ENCODE data around the gene LRRC14B.
A peak's percentile ranks its signal among the peaks of the same experiment; 100 is the strongest.

The LRRC14B gene

DNA sequence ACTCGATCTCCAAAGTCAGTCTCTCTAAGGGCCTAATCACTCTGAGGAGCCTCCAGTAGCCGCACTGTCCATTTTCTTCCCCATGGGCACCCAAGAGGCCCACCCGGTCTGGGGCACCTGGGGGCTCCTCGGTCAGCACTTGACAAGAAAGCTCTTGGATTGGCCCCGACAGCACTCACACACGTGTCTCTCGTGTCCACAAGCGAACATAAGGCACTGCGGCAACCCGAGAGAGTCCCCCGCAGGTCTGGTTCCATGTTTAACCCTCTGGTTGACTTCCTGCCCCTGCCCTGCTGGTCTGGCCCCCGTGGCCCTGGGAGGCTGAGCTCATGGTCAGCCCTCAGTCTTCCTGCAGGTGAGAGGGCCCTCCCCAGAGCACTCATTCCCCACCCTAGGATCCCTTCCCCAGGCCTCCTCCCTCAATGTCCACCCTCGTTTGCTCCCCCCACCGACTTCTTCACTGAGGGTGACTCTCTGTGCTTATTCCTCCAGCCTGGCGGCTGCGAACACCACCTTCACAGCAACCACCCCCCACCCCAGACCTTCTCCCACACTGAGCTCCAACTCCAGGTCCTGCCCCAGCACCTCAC lies 16.3 kb upstream of the LRRC14B start:
- no peak for DNase-seq (ENCODE audit: low read depth)

DNA sequence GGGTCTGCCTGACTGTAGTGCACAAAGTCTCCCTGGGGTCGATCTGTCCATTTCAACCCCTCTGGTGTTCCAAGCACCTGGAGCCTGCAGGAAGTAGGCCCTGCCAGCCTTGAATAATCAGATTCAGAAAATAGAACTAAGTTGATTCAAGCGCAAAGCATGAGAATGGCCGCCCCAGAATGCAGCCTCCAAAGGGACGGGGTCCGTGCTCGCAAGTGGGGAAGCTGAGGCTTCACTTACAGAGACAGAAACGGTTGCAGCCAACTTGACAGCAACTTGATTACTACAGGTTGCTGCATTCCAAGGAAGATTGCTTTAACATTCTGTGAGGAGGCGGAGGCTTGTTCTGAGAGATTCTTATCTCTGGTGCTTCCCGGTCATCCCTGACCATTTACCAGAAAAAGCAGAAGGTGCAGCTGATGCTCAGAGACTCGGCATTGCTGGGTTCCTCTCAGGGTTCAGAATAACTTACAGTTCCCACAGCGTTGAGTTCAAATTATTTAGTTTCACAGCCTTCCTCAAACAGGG lies 14.9 kb upstream of the LRRC14B start:
- no peak for DNase-seq (ENCODE audit: low read depth)

DNA sequence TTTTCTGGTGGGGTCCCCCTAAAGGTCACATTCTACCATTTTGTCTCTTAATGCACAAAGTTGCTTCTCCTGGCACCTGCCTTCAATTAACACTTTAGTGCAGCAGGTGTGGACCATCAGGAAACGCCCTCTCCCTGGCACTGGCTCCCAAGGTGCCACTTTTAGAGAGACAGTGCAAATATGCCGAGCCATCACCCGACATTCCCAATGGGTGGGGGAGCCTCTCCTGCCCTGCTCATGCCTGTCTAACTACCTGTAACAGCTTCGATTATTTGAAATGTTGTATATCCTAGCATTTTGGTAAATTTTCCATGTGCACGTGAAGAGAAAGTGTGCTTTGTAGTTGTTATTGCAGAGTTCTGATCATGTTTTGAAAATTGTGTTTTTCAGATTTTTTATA lies 13.2 kb upstream of the LRRC14B start:
- no peak for DNase-seq (ENCODE audit: low read depth)

DNA sequence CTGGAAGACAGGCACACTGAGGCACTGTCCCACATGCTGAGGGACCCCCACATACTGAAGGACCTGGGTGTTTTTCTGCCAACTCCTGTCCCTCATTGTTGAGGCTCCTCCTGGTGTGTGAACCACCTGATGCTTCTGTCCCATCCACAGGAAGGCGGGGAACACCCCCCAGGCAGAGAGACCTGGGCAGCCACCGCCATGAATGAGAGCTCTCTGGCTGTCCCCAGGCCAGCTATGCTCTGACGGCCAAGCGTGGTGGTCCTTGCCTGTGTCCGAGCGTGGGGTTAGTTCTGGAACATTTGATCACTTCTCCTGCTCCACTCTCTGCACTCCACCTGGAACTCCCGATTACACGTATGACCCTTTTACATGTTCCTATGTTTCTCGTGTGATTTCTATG lies 11.9 kb upstream of the LRRC14B start:
- DNase-seq (ENCODE audit: low read depth), result no peak

DNA sequence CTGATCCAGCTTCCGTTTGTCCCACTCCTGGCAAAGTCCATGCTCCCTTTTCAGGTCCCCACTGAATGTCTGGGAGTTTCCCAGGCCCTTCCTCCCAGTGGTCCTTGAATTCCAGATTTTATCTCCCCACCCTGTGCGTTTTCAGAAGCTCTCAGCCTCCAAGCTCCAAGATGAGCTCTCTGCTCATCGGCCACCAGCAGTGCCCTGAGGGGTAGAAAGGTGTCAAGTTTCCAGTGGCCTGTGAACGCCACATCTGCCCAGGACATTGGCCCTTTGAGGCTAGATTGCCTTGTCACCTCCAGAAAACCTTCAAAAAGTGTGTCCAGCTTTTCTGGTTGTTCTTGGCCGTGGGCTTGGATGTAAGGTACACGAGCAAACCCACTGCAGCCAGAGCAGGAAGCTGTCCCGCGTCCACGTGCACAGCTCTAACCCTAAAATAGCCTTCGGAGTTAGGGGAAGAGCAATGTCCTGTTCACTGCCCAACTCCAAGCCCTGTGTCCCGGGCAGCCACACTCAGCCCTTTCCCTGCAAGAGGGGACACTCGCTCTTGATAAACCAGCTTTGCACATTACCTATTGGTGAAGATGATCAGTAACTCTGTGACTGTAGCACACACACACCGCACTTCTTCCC lies 10.9 kb upstream of the LRRC14B start:
- no peak for DNase-seq (ENCODE audit: low read depth)

DNA sequence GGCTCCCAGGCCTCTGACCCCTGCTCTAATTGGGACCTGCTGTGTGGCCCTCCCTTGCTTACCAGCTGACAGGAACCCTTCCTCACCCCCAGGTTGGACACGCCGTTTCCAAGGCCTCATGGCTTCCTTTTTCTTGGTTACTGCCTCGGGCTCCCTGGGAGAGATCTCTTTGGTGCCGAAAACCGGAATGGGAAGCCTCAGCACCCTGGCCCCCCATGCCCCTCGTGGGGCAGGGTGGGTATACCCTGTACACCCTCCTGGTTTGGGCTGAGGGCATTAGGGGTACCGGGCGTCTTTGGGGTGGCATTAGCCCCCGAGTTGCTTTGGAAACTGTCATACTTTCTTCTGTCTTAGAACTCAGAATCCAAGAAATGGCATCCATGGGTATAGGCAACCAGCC lies 10.1 kb upstream of the LRRC14B start:
- DNase-seq (ENCODE audit: low read depth), result no peak

DNA sequence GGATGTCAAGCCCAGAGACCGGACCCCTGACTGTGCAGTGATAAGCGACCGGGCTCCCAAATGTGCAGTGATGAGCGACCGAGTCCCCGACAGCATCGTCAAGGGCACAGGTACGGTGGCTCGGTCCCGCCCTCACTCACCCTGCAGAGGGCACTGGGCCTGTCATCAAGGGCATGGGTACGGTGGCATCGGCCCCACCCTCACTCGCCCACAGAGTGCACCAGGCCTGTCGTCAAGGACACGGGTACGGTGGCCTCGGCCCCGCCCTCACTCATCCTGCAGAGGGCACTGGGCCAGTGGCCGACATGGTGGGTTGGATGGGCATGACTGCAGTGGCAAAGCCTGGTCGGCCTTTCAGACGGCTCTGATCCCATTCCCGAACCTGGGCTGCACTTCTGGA lies 9.7 kb upstream of the LRRC14B start:
- DNase-seq (ENCODE audit: low read depth), result no peak

DNA sequence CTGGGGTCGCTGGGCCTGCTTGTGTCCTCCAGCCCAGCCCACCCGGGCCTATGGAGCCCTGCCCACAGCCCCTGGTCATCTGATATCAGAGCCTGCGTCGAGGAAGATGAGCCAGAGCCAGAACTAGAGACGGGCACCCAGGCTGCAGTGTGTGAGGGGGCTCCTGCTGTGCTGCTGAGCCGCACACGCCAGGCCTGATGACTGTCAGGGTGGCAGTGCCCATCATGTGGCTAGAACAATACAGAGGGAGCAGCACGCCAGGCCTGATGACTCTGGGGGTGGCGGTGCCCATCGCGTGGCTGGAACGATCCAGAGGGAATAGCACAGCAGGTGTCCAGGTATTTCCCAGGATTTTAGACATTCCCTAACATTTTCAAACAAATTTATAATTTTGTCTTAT lies 9.2 kb upstream of the LRRC14B start:
- no peak for DNase-seq (ENCODE audit: low read depth)

DNA sequence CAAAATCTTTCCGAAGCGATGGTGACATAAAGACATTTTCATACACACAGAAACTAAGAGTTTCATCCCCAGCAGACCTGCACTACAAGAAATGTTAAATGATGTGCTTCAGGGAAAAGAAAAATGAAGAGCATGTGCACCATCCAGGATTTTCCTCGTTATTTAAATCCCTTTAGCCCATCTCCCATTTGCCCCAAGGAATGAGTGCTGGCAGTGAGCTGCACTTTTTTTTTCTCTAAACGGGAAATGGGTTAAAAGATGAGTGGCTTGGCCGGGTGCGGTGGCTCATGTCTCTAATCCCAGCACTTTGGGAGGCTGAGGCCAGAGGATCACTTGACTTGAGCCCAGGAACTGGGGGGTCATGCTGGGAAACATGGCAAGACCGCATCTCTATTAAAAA lies 6.8 kb upstream of the LRRC14B start:
- no peak for DNase-seq (ENCODE audit: low read depth)

DNA sequence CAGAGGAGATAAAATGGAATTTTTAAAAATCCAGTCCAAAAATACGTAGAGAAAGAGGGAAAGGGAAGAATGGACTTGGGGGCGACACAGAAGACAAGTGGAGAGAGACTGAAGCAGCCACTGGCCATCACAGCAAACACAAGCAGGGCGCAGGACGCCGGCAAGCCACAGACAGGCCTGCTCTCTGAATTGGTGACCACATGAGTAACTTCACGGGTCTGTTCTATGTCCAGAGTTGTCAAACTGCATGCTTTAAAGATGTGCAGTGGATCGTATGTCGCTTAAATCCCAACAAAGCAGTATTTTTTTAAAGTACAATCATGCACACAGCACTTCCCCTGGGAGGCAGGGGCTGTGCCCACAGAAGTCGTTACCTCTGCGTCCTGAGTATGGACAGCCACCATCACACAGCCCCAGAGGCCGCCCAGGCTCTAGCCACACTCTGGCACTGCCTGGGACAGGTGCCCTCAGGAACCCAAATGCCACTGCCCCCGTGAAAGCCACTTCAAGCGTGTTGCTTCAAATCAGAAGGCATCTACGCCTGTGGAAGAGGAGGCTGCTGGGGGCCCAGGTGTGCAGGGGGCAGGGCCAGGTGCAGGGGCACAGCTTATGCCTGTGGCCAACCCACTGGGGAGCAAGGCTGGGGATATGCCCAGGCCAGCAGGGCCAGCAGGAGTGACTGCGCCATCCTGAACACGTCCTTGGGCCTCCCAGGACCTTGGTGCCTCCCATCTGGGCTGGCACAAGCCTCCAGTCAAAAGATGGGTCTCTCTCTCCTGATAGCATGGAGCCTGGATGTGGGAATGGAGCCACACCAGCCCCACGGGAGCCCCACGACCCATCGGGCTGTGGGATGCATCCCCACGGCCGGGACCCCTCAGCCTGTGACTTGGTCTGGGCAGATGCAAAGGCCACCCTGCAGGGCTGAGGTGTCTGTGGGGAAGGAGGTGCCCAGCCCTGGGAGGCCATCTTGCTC lies 5.9 kb upstream of the LRRC14B start:
- no peak for DNase-seq (ENCODE audit: low read depth)

DNA sequence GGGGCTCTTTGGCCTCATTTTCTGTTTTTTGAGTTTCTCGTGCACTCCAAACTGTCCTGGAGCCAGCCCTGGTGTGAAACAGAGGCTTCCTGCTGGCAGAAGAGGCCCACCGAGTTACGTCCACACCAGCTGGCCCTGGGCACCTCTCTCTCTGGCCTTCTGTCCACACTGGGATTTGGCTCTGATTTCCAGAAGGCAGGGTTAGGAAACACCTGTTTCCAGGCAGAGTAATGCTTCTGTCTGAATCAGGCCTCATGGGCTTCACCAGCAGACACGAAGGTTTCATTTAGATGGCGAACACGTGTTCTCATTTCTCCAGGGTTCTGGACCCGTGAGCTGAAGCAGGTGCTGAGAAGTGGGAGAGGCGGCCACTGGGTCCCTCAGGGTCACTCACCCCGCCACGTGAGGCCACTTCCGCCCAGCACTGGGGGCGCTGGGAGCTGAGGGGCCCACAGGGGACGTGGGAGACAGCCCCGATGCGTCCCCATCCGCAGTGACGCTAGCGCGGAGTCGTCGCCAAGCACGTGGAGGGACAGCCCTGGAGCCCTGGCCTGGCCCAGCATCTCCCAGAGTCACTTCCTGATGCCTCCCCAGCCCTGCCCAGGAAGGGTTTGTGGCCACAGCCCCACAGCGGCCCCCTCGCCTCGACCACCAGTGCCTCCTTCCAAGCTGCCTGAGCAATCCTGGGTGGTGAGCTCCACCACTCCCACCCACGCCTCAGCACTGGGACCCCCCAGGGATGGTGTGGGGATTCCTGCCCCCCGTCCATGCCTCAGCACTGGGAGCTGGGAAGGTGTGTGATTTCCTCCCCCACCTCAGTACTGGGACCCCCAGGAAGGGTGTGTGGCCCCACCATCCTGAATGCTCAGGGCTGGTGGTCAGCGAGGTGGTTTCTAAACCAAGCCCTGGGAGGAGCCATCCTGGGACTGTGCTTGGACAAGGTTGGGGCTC lies 4.9 kb upstream of the LRRC14B start:
- DNase-seq (ENCODE audit: low read depth), result no peak

DNA sequence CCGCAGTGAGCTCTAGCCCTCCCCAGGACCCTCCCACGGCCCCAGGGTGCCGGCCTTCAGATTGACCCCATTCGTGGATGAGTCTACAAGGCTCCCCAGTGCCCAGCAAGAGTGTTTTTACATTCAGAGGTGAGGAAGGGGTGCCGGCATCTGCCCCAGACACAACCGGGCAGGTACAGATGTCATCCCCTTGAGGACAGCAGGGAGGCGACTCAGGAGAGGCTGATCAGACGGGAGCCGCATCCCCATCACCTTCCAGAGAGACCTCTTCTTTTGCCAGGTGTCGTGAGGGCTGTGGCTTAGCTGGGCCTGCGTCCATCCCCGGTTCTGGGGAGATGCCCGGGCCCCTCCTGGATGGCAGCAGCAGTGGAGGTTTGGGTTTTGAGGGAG lies 4.3 kb upstream of the LRRC14B start:
- no peak for DNase-seq (ENCODE audit: low read depth)

DNA sequence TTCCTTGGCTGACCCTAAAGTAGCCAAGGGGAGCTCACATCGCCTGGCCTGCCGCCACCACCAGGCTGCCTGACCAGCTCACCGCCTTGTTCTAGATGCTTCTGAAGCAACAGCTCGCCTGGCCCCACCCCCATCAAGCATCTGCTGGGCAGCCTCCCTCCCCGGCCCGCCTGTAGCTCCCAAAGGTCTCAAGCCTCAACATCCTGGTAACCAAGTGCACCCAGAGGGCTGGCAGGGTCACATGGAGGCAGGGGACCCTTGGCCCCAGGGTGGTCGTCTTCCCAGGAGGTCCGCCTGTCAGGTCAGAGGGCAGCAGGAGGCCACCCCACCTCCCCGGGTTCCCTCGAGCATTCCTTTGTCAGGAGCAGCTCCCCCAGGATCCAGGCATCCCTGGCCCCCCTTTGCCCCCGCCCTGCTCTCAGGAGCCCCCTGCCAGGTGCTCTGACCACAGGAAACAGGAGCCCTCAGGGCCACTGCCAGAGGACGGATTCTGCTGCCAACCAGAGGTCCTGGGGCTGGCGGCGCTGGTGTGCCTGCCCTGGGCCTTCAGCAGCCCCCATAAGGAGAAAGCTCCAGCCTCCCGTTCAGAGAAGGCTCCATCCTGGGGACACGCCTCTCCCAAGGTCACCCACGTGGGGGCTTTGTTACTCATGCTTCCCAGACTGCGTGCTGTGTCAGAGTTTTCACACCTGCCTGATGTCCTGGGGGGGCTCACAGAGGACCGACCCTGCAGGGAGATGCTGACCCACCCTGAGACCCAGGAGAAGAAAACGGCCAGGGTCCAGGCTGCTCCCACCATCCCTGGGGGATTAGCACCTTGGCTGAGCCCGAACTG lies 3.5 kb upstream of the LRRC14B start:
- no peak for DNase-seq (ENCODE audit: low read depth)

DNA sequence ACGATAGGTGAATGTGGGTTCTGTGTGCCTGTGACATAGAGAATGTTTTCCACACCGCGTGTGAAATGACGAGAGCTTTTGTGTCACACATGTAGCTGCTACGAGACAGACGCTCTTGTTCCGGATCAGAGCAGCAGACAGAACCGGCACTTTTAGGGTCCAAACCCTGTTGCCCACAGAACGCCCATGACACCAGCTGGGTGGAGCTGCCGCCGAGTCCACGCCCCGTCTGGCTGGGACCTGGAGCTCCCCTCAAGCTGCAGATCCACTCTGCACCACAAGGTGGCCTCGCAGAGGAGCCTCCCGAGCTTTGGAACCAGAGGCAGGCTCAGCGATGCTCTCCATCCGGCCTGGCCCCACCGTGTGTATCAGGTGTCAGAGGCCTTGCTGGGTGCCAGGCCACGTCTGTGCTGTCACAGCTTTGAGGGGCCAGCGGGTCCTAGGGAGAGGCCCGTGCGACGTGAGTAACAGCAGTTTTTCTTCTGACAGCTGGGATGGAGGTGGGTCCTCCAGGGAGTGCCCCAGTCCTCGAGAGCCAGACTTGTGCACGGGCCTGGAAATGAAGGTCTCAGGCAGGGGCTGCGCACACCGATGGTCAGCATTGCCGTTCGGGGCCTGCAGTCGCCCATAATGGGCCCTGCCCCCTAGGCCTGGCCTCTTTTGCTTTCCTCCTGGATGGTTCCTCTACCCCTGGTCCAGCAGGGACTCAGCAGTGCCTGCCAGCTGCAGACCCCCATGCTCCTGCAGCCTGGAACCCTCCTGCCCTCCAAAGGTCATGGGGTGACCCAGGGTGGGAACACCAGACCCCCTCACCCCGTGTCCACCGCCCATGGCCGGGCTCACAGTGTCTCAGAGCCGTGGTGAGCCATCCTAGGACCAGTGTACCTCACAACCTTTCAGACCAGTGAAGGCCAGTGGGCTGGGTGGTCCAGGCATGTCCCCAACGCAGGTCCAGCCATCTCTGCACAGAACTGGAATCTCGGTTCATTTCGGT lies 2.5 kb upstream of the LRRC14B start:
- DNase-seq (ENCODE audit: low read depth), result peak; percentile 77

DNA sequence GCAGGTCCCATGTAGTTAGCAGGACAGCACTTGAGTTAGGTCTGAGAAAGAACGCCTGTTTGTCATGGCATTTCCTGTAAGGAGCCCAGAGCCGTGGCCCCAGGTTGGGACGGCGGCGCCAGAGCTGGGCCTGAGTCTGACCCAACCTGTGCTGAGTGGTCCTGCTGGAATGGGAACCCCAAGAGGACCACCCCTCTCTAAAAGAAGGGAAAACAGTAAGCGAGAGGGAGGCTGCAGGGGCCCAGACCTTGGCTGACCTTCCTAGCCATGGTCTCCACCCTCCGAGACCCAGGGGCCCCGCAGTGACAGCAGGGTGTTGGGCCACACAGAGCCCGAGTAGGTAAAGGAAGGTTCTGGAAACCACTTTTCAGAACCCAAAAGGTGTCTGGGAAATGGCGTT lies 1.8 kb upstream of the LRRC14B start:
- no peak for DNase-seq (ENCODE audit: low read depth)

DNA sequence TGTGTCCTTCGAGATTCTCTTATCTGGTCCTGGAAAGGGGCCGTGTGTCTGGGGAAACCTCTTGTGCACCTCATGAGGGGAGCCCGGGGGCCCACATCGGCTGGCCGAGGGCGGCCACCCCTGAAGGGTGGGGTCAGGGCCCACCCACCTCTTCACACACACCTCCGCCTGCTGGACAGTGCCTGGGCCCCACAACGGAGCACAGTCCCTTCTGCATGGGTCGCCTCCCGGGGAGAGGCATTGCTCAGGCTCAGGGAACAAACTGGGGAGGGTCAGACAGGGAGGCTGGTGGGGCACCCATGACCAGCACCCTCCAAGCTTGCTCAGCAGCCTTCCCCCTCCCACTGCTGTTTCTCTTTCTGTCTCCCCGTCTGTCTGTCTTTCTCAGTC lies 1.3 kb upstream of the LRRC14B start:
- DNase-seq (ENCODE audit: low read depth), result no peak

DNA sequence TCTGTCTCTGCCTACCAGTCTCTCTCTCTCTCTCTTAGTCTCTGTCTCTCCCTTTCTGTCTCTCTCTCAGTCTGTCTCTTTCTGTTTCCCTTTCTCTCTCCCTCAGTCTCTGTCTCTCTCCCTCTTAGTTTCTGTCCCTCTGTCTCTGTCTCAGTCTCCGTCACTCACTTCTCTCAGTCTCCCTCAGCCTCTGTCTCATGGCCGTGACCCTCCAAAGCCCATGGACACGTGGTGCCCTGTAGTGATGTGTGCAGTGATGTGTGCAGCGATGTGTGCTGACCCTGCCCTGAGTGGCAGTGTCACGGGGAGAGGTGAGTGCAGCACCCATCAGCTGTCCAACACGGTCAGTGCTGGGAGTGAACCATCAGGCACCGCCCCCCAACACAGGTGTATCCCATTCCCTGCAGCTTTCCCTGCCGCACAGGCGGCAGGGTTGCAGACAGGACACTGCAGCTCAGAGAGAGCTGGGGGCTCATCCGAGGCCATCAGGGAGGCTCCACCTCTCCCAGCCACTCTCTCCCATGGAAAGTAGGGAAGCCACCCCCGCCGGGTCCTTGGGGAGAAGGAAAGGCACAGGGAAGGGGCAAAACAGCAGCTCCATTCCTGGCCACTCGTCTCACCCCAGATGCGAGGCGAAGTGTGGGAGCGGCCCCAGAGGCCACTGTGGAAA lies 794 bp upstream of the LRRC14B start:
- no peak for DNase-seq (ENCODE audit: low read depth)

DNA sequence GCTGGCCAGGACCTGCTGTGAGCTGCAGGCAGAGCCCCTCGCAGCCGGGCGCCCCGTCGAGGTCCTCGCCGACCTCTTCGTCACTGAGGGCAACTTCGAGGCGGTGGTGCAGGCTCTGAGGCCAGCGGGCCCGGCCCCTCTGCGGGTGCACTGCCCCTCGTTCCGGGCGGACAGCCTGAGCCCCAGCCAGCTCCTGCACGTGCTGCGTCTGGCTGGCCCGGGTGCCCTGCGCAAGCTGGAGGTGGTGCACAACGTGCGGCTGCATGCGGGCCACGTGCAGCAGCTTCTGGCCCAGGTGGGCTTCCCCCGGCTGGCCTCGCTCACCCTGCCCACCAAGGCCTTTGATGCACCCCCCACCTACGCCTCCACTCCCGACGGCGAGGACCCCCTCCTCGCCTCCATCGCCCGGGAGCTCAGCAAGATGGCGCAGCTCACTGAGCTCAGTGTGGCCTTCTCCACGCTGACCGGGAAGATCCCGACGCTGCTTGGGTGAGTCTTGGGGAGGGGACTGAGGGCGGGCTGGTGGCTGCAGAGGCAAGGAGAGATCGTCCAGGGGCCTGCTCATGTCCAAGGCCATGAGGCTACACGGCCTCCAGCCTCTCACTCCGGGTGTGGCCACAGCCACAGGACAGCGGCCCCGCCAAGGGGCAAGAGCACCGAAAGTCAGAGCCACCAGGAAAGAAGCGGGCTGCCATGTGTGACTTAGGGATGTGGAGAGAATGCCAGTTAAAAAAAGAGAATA lies 825 bp downstream of the LRRC14B start:
- DNase-seq (ENCODE audit: low read depth), result no peak

DNA sequence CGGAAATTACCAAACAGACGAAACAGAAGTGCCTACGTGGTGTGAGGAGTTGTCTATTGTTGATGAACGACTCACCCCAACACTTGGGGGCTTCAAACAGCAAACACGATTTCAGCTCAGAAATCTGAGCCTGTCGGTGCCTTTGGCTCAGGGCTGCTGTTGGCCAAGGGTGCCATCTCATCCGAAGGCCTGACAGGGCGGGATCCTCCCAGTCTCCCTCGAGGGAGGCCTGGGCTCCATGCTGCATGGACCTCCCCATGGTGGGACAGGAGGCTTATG lies 1.3 kb downstream of the LRRC14B start:
- DNase-seq (ENCODE audit: low read depth), result no peak
